Neural crest cell (in vitro differentiated cells): ENCODE results near the gene PALB2. TPM values are rescaled to one million over a fixed set of nuclear protein-coding genes. Genes with fewer than 3 reads are reported as not detected.

Experiments used
- DNase-seq: peaks from one replicate; pipeline ENCODE4 v3.0.0; 2021; ENCODE audit warnings: low read depth, mixed read lengths, low spot score
- H3K27ac Mint-ChIP-seq: one replicate; pipeline ENCODE4 v1.8.0; 2021; ENCODE audit warnings: mild to moderate bottlenecking, mixed read lengths; ENCODE audit not compliant: unreplicated experiment
- H3K27me3 Mint-ChIP-seq: 2 replicates; pipeline ENCODE4 v1.8.0; 2021; ENCODE audit warnings: low read depth, mild to moderate bottlenecking, mixed read lengths
- H3K36me3 Mint-ChIP-seq: 2 replicates; pipeline ENCODE4 v1.8.0; 2021; ENCODE audit warnings: low read depth, mild to moderate bottlenecking, mixed read lengths
- H3K4me1 Mint-ChIP-seq: 2 replicates; pipeline ENCODE4 v1.8.0; 2021; ENCODE audit warnings: mixed read lengths
- H3K4me3 Mint-ChIP-seq: one replicate; pipeline ENCODE4 v1.8.0; 2021; ENCODE audit warnings: mild to moderate bottlenecking, mixed read lengths
- H3K9me3 Mint-ChIP-seq: 2 replicates; pipeline ENCODE4 v1.8.0; 2021; ENCODE audit warnings: mixed read lengths
- long read RNA-seq: library from polyadenylated mRNA; unstranded; transcript quantifications from one replicate; pipeline ENCODE4 v2.0.0, GENCODE V29; 2020
- total RNA-seq: library from RNA; stranded (reverse); gene quantifications from 2 replicates; pipeline ENCODE4 v1.2.1, GENCODE V29; 2021
- TF ChIP-seq, protein P1 (sequence below): fragments of 200-600 bp; sonication (generic); conservative IDR thresholded peaks from 2 replicates; pipeline ENCODE4 v1.5.0; 2021; ENCODE audit warnings: antibody characterized with exemption, mild to moderate bottlenecking

Gene PALB2
- total RNA-seq, result 25.6 and 26.6 TPM in 2 replicates
- long read RNA-seq, full-length matches to known transcripts, result 5 of 25 reads
- long read RNA-seq, partial matches to known transcripts, result 17 of 25 reads
- long read RNA-seq, other reads (novel, unspliced or antisense), result 3 of 25 reads

DNA sequence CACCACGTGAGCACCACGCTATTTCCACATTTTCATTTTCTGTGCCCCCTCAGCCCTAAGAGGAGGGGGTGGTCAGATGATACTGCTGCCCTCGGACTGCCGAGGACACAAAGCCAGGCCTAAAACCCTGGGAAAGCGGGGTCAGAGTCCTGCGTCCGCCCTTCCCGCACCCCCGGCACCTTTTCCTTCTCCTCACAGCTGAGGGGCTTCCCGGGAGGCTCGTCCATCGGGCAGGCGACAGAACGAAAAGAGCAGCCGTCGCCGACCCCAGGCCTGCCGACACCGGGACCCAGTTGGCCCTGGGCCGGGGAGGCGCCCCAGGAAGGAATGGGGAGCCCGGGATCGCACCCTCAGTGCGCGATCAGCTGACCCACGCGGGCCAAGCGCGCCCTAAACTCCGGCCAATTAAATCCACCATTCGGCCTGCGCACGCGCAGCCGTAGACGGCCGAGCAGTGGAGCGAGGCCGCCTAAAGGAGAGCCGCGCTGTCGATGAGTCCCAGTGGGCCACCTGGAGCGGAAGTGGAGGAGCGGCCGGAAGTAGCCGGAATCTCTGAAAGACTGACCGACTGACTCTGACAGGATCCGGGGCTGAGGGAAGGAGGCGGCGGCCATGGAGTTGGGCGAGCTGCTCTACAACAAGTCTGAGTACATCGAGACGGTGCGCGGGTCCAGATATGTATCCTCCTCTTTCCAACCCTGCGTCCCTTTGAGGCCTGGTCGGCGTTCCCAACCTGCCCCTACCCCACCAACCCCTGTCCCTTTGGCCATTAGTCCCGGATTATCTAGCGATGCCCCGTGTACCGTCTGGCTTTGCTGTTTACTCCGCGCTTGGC, at the start of gene PALB2, which contains the start of gene DCTN5:
PALB2 (minus strand) TSS at position 380 of the 835 bp plus-strand sequence; CDS start at position 227, 153 bp downstream.
DCTN5 (plus strand) TSS at position 536 of the 835 bp plus-strand sequence; CDS start at position 613, 77 bp downstream.
- TF ChIP-seq, protein P1, sequence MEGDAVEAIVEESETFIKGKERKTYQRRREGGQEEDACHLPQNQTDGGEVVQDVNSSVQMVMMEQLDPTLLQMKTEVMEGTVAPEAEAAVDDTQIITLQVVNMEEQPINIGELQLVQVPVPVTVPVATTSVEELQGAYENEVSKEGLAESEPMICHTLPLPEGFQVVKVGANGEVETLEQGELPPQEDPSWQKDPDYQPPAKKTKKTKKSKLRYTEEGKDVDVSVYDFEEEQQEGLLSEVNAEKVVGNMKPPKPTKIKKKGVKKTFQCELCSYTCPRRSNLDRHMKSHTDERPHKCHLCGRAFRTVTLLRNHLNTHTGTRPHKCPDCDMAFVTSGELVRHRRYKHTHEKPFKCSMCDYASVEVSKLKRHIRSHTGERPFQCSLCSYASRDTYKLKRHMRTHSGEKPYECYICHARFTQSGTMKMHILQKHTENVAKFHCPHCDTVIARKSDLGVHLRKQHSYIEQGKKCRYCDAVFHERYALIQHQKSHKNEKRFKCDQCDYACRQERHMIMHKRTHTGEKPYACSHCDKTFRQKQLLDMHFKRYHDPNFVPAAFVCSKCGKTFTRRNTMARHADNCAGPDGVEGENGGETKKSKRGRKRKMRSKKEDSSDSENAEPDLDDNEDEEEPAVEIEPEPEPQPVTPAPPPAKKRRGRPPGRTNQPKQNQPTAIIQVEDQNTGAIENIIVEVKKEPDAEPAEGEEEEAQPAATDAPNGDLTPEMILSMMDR, result no peak
- peak within 1 kb of the TSS; percentile 99 for H3K27ac Mint-ChIP-seq
- peaks cover 29% of the 10 kb centered on the region for H3K4me1 Mint-ChIP-seq
- peak within 1 kb of the TSS; percentile 100 for H3K4me3 Mint-ChIP-seq
- H3K36me3 Mint-ChIP-seq, result peaks cover 10% of the 10 kb centered on the region
- H3K9me3 Mint-ChIP-seq, result no peaks in the 10 kb centered on the region
- H3K27me3 Mint-ChIP-seq, result no peaks in the 10 kb centered on the region
- DNase-seq, result peak; percentile 80

DNA sequence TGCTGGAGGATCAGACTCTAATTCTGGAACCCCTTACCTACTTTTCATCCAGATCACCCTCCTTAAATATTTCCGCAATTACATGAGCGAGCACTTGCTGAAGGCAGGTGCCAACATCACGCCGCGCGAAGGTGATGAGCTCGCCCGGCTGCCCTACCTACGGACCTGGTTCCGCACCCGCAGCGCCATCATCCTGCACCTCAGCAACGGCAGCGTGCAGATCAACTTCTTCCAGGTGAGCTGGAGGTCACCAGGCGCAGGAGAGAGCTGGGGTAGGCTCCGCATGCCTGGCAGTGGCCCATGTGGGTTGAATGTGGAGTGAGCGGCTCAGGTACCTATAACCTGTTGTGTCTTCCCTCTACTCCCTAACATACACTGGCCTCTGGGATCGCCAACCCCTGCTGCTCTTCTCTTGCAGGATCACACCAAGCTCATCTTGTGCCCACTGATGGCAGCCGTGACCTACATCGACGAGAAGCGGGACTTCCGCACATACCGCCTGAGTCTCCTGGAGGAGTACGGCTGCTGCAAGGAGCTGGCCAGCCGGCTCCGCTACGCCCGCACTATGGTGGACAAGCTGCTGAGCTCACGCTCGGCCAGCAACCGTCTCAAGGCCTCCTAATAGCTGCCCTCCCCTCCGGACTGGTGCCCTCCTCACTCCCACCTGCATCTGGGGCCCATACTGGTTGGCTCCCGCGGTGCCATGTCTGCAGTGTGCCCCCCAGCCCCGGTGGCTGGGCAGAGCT, 48.5 kb upstream of the PALB2 start:
- H3K27me3 Mint-ChIP-seq, result no peaks in the 10 kb centered on the region
- H3K9me3 Mint-ChIP-seq, result no peaks in the 10 kb centered on the region
- TF ChIP-seq, protein P1, result no peak
- no peak overlapping the region for H3K27ac Mint-ChIP-seq
- H3K36me3 Mint-ChIP-seq, result peaks cover 15% of the 10 kb centered on the region
- DNase-seq, result no peak
- H3K4me1 Mint-ChIP-seq, result peaks cover 4% of the 10 kb centered on the region
- H3K4me3 Mint-ChIP-seq, result no peak overlapping the region

DNA sequence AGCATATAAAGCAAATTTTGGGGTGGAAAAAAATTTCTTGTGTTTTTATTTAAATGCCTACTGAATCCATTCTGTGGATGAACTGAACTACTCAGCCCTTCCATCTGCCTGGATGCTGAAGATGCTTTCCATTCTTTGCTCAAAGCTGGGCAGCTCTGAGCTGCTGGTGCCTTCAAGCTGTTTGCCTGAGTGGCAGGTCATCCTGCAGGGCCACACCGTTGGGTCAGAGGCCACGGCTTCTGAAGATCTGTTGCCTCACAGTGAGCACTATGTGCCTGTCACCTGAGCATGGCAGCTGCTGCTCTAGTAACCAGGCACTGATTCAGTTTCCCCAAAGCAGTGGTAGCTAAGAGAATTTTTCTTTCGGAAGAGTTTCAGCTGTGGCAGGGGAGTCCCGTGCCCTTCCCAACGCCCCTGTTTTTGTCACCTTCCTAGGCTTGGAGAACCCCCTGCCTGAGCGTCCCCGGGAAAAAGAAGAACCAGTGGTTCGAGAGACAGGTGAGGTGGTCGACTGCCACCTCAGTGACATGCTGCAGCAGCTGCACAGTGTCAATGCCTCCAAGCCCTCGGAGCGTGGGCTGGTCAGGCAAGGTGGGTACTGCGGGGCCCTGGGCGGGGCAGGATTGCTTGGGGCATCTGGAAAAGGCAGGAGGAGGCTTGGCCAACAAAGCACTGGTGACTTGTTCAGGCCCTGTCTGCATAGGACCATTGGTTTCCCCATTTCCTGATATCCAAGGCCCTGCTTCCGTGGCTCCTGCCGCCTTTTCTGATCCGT, 46.1 kb upstream of the PALB2 start:
- DNase-seq, result no peak
- no peaks in the 10 kb centered on the region for H3K4me1 Mint-ChIP-seq
- peak overlapping the region; percentile 42 for H3K4me3 Mint-ChIP-seq
- H3K9me3 Mint-ChIP-seq, result no peaks in the 10 kb centered on the region
- no peaks in the 10 kb centered on the region for H3K27me3 Mint-ChIP-seq
- H3K36me3 Mint-ChIP-seq, result peaks cover 20% of the 10 kb centered on the region
- H3K27ac Mint-ChIP-seq, result peak overlapping the region; percentile 13
- TF ChIP-seq, protein P1, result no peak

DNA sequence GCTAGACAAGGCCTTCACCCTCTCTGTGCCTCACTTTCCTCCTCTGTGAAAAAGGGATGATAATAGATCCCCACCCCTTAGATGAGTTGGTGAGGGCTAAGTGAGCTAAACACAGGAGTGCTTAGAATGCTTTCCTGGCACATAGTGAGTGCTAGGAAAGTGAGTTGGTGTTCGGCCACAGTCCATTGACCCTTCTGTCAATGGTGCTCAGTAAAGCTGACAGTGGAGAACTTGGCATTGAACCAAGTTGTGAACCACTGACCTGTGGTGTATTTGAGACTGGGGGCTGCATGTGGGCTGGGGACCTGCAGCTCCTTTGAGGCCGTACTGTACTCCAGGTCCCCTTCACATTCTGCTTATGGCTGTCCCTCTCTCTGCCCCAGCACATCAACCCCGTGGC, 42.4 kb upstream of the PALB2 start:
- Mint-ChIP-seq H3K27me3 (no peaks in the 10 kb centered on the region), H3K9me3 (no peaks in the 10 kb centered on the region), H3K4me3 (no peak overlapping the region), H3K4me1 (peaks cover 31% of the 10 kb centered on the region), H3K27ac (no peak overlapping the region), H3K36me3 (peaks cover 16% of the 10 kb centered on the region)
- no peak for DNase-seq
- TF ChIP-seq, protein P1, result no peak

DNA sequence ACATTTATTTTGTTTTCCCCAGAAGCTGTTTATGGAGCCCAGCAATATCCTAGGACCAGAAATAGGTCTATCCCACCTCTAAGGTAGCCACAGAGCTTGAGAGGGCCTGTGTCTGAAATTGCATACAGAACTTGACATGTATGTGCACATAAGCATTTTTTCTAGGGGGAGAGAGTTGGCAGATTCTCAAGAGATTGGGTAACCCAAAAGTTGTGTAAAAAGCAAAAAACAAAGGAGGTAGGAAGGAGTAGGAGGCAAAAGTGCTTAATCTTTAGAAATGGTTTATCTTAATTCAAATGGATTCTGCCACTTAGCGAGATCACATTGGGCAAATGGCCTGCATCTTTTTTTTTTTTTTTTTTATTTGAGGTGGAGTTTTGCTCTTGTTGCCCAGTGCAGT, 41.1 kb upstream of the PALB2 start:
- peak overlapping the region; percentile 98 for H3K4me3 Mint-ChIP-seq
- no peaks in the 10 kb centered on the region for H3K9me3 Mint-ChIP-seq
- H3K4me1 Mint-ChIP-seq, result peaks cover 36% of the 10 kb centered on the region
- H3K27me3 Mint-ChIP-seq, result no peaks in the 10 kb centered on the region
- no peak overlapping the region for H3K27ac Mint-ChIP-seq
- TF ChIP-seq, protein P1, result no peak
- no peak for DNase-seq
- H3K36me3 Mint-ChIP-seq, result peaks cover 10% of the 10 kb centered on the region
